ENCODE data around the gene SIK2.

Gene SIK2

DNA sequence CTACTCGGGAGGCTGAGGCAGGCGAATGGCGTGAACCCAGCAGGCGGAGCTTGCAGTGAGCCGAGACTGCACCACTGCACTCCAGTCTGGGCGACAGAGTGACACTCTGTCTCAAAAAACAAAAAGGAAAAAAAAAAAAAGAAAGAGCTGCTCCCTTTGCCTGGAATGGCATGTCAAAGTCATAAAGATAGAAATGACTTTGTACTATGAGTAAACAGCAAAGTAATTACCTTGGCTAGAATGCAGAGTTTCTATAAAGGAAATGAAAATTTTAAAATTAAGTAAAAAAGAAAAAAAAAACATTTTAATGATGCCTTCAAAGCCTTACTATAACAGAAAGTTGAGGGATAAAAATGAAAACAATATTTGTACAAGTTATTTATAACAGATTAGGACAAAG, 153.8 kb downstream of the SIK2 start:
- Histone ChIP-seq H3K4me2 (ENCODE audit: low read length) (no peak overlapping the region), H3K4me1 (ENCODE audit: control insufficient read depth, insufficient read depth, low read length) (peaks cover 5% of the 10 kb centered on the region), H3K27me3 (ENCODE audit: control insufficient read depth, insufficient read depth, low read length) (no peaks in the 10 kb centered on the region), H3K9ac (ENCODE audit: low read depth, low read length) (no peak overlapping the region), H3K4me3 (ENCODE audit: low read length) (no peak overlapping the region), H3K9me3 (replicated peaks; ENCODE audit: low read length) (no peaks in the 10 kb centered on the region), H3K36me3 (ENCODE audit: insufficient read depth, low read length) (peaks cover 75% of the 10 kb centered on the region)

DNA sequence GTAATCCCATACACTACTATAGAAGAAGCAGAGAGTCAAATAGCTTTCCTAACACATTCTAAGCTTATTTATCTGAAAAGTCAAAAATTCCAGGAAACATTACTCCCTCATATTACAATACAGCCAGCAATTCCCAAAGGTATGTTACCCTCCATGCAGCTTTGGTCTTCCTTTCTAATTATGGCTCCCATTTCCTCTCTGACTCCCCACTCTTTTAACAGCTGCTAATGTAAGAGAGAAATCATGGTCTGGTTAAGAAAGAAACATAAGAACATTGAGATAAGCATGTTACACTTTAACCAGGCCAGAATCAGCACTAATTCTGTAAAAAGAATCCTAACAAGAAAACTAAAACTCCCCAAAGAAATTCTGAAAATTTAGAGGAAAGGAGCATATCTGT, 157.1 kb downstream of the SIK2 start:
- Histone ChIP-seq H3K4me2 (ENCODE audit: low read length) (no peak overlapping the region), H3K4me1 (ENCODE audit: control insufficient read depth, insufficient read depth, low read length) (peaks cover 11% of the 10 kb centered on the region), H3K9ac (ENCODE audit: low read depth, low read length) (no peak overlapping the region), H3K9me3 (replicated peaks; ENCODE audit: low read length) (no peaks in the 10 kb centered on the region), H3K36me3 (ENCODE audit: insufficient read depth, low read length) (peaks cover 82% of the 10 kb centered on the region), H3K27me3 (ENCODE audit: control insufficient read depth, insufficient read depth, low read length) (no peaks in the 10 kb centered on the region), H3K4me3 (ENCODE audit: low read length) (no peak overlapping the region)

DNA sequence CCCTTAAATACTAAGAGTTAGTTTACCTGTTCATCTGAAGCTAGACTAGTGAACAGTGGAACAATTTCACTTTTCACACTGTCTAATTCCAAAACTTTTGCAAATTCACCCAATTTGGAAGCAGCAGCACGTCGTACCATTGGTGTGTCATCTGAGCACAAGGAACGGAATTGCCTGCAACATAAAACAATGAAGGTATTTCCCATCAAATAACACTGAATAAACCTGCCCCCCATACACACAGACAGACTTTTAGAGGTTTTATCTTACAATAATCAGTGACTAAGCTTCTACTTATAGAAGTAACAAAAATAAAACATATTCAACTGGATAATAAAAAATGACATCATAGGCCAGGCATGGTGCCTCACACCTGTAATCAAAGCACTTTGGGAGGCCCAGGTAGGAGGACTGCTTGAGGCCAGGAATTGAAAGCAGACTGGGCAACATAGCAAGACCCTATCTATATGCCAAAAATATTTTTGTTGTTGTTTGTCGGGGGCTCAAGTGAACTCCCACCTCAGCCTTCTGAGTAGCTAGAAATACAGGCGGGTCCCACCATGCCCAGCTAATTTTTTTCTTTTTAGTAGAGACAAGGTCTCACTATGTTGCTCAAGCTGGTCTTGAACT, 157.6 kb downstream of the SIK2 start:
- Histone ChIP-seq H3K4me2 (ENCODE audit: low read length) (no peak overlapping the region), H3K9ac (ENCODE audit: low read depth, low read length) (no peak overlapping the region), H3K36me3 (ENCODE audit: insufficient read depth, low read length) (peaks cover 76% of the 10 kb centered on the region), H3K4me3 (ENCODE audit: low read length) (no peak overlapping the region), H3K27me3 (ENCODE audit: control insufficient read depth, insufficient read depth, low read length) (no peaks in the 10 kb centered on the region), H3K9me3 (replicated peaks; ENCODE audit: low read length) (no peaks in the 10 kb centered on the region), H3K4me1 (ENCODE audit: control insufficient read depth, insufficient read depth, low read length) (peaks cover 13% of the 10 kb centered on the region)

DNA sequence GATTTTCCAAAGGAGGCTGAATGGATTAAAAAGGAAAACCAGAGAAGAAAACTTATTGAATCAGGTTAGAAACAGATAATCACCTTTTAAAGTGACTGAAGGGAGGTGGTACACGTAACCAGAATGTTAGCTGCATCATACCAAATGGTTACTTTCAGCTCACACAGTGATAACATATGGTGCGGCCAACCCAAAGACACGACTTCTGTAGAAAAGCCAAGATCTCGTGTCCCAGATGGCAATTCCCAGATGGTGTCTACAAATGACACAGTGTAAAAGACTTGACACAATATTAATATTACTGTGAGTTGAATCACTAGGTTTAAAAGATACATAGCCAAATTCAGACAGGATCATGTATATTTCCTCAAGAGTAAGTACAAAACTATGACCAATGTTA, 158.8 kb downstream of the SIK2 start:
- H3K9ac ChIP-seq (ENCODE audit: low read depth, low read length), result no peak overlapping the region
- peaks cover 70% of the 10 kb centered on the region for H3K36me3 ChIP-seq (ENCODE audit: insufficient read depth, low read length)
- peaks cover 13% of the 10 kb centered on the region for H3K4me1 ChIP-seq (ENCODE audit: control insufficient read depth, insufficient read depth, low read length)
- no peaks in the 10 kb centered on the region for H3K27me3 ChIP-seq (ENCODE audit: control insufficient read depth, insufficient read depth, low read length)
- H3K4me3 ChIP-seq (ENCODE audit: low read length), result no peak overlapping the region
- H3K9me3 ChIP-seq (replicated peaks; ENCODE audit: low read length), result no peaks in the 10 kb centered on the region
- no peak overlapping the region for H3K4me2 ChIP-seq (ENCODE audit: low read length)

DNA sequence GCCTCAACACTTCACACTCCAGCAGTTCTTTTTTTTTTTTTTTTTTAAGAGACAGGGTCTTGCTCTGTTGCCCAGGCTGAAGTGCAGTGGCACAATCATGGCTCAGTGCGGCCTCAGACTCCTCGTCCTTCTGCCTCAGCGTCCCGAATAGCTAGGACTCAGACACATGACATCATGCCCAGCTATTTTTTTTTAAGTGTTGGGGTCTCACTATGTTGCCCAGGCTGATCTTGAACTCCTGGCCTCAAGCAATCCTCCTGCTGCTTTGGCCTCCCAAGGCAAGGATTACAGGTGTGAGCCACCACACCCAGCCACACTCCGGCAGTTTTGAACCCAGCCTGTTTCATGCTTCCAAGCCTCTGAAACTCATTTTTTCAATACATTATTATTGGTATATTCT, 160.3 kb downstream of the SIK2 start:
- peaks cover 18% of the 10 kb centered on the region for H3K4me1 ChIP-seq (ENCODE audit: control insufficient read depth, insufficient read depth, low read length)
- no peak overlapping the region for H3K9ac ChIP-seq (ENCODE audit: low read depth, low read length)
- no peaks in the 10 kb centered on the region for H3K27me3 ChIP-seq (ENCODE audit: control insufficient read depth, insufficient read depth, low read length)
- no peaks in the 10 kb centered on the region for H3K9me3 ChIP-seq (replicated peaks; ENCODE audit: low read length)
- no peak overlapping the region for H3K4me2 ChIP-seq (ENCODE audit: low read length)
- H3K4me3 ChIP-seq (ENCODE audit: low read length), result no peak overlapping the region
- H3K36me3 ChIP-seq (ENCODE audit: insufficient read depth, low read length), result peaks cover 64% of the 10 kb centered on the region

DNA sequence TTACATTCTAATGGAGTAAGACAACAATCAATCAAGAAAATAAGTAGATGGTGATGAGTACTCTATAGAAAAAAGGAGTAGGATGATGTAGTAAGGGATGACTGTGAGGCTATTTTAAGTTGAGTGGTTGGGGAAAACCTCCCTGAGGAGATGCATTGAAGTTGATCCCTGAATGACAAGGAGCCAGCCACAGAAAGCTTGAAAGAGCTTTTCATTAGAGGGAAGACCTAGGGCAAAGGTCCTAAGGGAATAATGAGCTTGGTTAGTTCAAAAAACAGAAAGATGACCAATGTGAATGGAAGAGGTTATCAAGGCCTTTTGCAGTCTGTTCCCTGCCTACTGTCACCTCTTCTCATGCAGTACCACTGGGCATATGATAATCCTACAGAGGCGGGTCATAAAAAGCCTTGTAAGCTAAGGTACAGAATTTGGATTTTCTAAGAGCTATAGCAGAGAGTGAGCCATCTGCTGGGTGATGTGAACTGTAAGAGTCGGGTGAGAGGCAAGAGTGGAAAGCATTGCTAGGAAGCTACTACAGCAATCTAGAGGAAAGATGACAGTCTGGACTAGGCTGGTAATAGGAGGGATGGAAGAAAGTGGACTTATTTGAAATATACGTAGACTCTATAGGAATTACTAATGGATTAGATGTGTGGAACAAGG, 160.9 kb downstream of the SIK2 start:
- Histone ChIP-seq H3K9ac (ENCODE audit: low read depth, low read length) (no peak overlapping the region), H3K4me2 (ENCODE audit: low read length) (no peak overlapping the region), H3K27me3 (ENCODE audit: control insufficient read depth, insufficient read depth, low read length) (no peaks in the 10 kb centered on the region), H3K9me3 (replicated peaks; ENCODE audit: low read length) (no peaks in the 10 kb centered on the region), H3K4me3 (ENCODE audit: low read length) (no peak overlapping the region), H3K4me1 (ENCODE audit: control insufficient read depth, insufficient read depth, low read length) (peaks cover 18% of the 10 kb centered on the region), H3K36me3 (ENCODE audit: insufficient read depth, low read length) (peaks cover 60% of the 10 kb centered on the region)

DNA sequence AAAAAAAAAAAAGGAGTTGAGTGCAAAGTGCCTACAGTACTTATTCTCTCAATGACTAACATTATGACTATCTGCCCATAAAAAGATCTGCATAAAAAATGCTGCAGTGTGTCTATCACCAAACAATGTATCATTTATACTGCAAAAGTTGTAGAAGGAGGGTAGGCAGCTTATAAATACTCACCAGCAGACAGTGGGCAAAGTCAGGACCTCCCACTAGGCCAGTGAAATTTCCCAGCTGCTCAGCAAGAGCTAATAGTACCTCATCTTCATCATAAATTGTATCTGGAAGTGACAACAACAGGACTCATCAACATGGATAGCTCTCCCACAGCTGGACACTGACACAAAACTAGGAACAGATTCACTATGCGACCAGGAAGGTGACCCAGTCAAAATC, 162.4 kb downstream of the SIK2 start:
- Histone ChIP-seq H3K9me3 (replicated peaks; ENCODE audit: low read length) (no peaks in the 10 kb centered on the region), H3K36me3 (ENCODE audit: insufficient read depth, low read length) (peaks cover 47% of the 10 kb centered on the region), H3K27me3 (ENCODE audit: control insufficient read depth, insufficient read depth, low read length) (no peaks in the 10 kb centered on the region), H3K9ac (ENCODE audit: low read depth, low read length) (peak overlapping the region; percentile 90), H3K4me1 (ENCODE audit: control insufficient read depth, insufficient read depth, low read length) (peaks cover 18% of the 10 kb centered on the region), H3K4me2 (ENCODE audit: low read length) (peak overlapping the region; percentile 99), H3K4me3 (ENCODE audit: low read length) (peak overlapping the region; percentile 96)

DNA sequence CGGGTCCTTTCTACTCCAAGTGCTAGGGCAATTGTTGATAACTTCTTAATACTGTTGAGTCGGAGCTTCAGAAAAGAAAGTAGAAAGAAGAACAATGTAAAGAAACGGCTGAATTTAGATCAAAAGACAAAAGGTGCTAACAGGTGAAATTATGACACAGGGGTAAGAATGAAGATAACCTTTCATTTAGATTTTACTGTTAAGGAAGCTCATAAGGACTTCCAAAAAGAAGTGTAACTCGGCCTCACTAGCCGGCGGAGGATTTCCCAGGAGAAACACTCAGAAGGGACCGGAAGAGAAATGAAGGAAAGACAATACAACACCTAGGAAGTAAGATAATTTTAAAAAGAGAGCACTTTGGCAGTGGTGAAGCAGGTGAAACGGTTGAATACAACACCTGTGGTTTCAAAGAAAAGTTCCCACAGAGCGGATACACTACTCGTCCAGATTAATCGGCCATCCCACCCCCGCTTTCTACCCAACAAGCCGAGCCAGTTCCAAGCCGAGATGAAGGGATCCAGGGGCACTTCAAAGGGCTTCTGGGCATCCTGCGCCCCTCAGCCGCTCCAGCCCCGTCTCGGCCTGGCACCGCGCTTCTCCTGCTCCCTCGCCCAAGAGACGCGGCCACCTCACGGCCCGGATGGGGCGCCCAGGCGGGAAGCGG, 163.2 kb downstream of the SIK2 start:
- Histone ChIP-seq H3K4me3 (ENCODE audit: low read length) (peak overlapping the region; percentile 96), H3K4me1 (ENCODE audit: control insufficient read depth, insufficient read depth, low read length) (peaks cover 18% of the 10 kb centered on the region), H3K9me3 (replicated peaks; ENCODE audit: low read length) (no peaks in the 10 kb centered on the region), H3K4me2 (ENCODE audit: low read length) (peak overlapping the region; percentile 99), H3K36me3 (ENCODE audit: insufficient read depth, low read length) (peaks cover 38% of the 10 kb centered on the region), H3K27me3 (ENCODE audit: control insufficient read depth, insufficient read depth, low read length) (no peaks in the 10 kb centered on the region), H3K9ac (ENCODE audit: low read depth, low read length) (peak overlapping the region; percentile 90)

DNA sequence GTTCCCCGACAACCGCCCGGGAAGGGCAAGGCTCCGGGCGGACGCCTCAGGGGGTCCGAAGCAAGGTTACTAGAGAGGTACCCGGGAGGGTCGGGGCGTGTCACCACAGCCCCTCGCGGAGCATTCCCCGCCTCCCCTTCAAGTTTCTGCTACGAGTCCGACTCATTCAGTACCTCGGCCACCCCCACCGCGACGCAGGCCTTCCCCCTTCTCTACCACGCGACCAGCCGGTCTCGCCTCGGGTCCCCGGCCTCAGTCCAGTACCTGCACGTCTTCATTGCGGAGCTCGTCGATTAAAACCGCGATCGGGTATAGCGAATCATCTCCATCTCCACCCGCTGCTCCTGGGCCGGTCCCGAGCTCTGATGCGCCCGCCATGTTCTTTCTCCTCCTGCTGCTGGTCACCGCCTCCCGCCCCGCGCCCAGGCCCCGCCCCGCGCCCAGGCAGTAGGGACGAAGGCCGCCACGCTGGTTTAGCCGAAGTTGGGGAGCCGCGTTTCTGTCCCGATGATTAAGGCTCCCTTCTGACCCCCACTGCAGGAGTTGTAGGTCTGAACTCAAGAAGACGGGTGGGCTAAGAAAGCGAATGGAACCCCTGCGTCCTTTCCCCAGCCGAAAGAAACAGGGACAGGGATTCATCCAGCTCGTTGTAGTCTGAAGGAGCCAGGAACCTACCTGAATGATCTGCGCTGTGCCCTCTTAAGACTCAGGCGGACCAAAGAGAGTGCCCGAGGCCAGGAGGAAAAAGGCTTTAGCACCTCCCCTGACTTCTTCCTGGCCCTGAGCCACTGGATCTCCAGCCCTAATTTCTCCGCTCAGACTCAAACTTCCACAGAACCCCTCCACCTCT, 164.0 kb downstream of the SIK2 start, which contains the start of gene PPP2R1B:
Gene PPP2R1B, minus strand, starts transcription at position 406 of the 850 bp plus-strand sequence. Its CDS starts 28 bp downstream, at position 378.
- H3K27me3 ChIP-seq (ENCODE audit: control insufficient read depth, insufficient read depth, low read length), result no peaks in the 10 kb centered on the region

DNA sequence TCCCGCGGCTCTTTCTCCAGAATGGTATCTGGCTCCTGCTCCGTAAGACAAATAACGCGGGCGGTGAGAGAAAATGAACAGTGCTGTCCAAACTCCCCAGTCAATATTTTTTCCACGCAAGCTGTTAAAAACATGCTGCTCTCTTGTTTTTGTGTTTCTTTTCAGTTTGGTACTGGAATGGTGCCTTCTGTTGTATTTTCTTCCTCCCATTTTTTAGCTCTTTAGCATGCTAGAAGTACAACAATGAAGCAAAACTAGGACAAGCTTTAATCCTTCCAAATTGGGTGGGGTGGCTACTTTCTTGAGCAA, 164.5 kb downstream of the SIK2 start:
- peak overlapping the region; percentile 96 for H3K4me3 ChIP-seq (ENCODE audit: low read length)
- peak overlapping the region; percentile 90 for H3K9ac ChIP-seq (ENCODE audit: low read depth, low read length)

More for the DNA sequence above, 164.0 kb downstream of the SIK2 start, which contains the start of gene PPP2R1B:
- Histone ChIP-seq H3K36me3 (ENCODE audit: insufficient read depth, low read length) (peaks cover 31% of the 10 kb centered on the region), H3K4me3 (ENCODE audit: low read length) (peak within 1 kb of the TSS; percentile 96), H3K9ac (ENCODE audit: low read depth, low read length) (peak within 1 kb of the TSS; percentile 90), H3K4me2 (ENCODE audit: low read length) (peak within 1 kb of the TSS; percentile 99), H3K9me3 (replicated peaks; ENCODE audit: low read length) (no peaks in the 10 kb centered on the region), H3K4me1 (ENCODE audit: control insufficient read depth, insufficient read depth, low read length) (peaks cover 18% of the 10 kb centered on the region)

DNA sequence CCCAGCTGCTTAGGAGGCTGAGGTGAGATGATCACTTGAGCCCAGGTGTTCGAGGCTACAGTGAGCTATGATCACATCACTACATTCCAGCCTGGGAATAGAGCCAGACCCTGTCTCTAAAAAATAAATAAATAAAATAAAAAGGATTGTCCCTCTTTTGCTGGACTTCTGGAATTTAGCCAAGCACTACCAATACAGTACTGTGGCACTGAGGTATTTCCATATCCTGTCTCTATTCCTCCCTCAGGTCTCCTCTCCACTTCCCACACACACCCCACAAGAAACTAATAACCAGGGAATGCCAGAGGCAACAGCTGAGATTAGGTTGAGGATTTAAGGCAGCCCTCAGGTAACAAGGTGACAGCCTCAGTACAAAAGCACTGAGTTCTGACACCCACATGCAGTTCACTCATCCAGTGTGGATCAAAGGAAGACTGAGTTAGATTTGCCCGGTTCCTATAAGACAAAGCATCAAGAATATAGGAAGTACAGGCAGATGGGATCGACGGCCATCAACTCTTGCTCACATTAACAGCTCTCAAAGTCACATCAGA, 168.4 kb downstream of the SIK2 start:
- no peak overlapping the region for H3K4me2 ChIP-seq (ENCODE audit: low read length)

More for the DNA sequence above, 164.5 kb downstream of the SIK2 start:
- Histone ChIP-seq H3K36me3 (ENCODE audit: insufficient read depth, low read length) (peaks cover 26% of the 10 kb centered on the region), H3K27me3 (ENCODE audit: control insufficient read depth, insufficient read depth, low read length) (no peaks in the 10 kb centered on the region), H3K9me3 (replicated peaks; ENCODE audit: low read length) (no peaks in the 10 kb centered on the region), H3K4me2 (ENCODE audit: low read length) (peak overlapping the region; percentile 99), H3K4me1 (ENCODE audit: control insufficient read depth, insufficient read depth, low read length) (peaks cover 18% of the 10 kb centered on the region)

More for the DNA sequence above, 168.4 kb downstream of the SIK2 start:
- Histone ChIP-seq H3K27me3 (ENCODE audit: control insufficient read depth, insufficient read depth, low read length) (no peaks in the 10 kb centered on the region), H3K4me3 (ENCODE audit: low read length) (no peak overlapping the region), H3K36me3 (ENCODE audit: insufficient read depth, low read length) (no peaks in the 10 kb centered on the region), H3K9me3 (replicated peaks; ENCODE audit: low read length) (no peaks in the 10 kb centered on the region), H3K9ac (ENCODE audit: low read depth, low read length) (no peak overlapping the region), H3K4me1 (ENCODE audit: control insufficient read depth, insufficient read depth, low read length) (peaks cover 13% of the 10 kb centered on the region)
